Prostate gland (tissue), 2 donors: Measurements from ENCODE around the gene CACNA1E. TPM values are rescaled to one million over a fixed set of nuclear protein-coding genes. Genes with fewer than 3 reads are reported as not detected.

ENCODE experiments used
- DNase-seq: peaks from one replicate; pipeline ENCODE4 v3.0.0-alpha.2; 2019; ENCODE audit warnings: low spot score
- H3K27ac ChIP-seq, 2 donors: fragments of 200-600 bp; sonication (generic); 2 replicates each; pipeline ENCODE4 v1.5.1; 2017 to 2019
- H3K27me3 ChIP-seq: fragments of 200-600 bp; sonication (generic); replicated peaks from 2 replicates; pipeline ENCODE4 v1.5.1; 2019; ENCODE audit not compliant: insufficient read depth
- H3K36me3 ChIP-seq, 2 donors: fragments of 200-600 bp; sonication (generic); 1 replicate in 1 of 2; 2 replicates in 1 of 2; pipeline versions ENCODE4 v1.5.1 to v1.8.1; 2017 to 2019
- H3K4me1 ChIP-seq: fragments of 200-600 bp; sonication (generic); replicated peaks from 2 replicates; pipeline ENCODE4 v1.5.1; 2019
- H3K4me3 ChIP-seq, 2 donors: fragments of 200-600 bp; sonication (generic); 2 replicates each; pipeline ENCODE4 v1.5.1; 2017 to 2019
- H3K9me3 ChIP-seq: fragments of 200-600 bp; sonication (generic); 2 replicates; pipeline ENCODE4 v1.5.1; 2017
- CTCF ChIP-seq, 4 experiments: fragments of 200-600 bp in 2 of 4; fragments of 450-650 bp in 2 of 4; sonication (generic) in 2 of 4; IDR thresholded peaks; 1 replicate in 3 of 4; 2 replicates in 1 of 4; pipeline ENCODE4 v1.5.1; 2016 to 2019; ENCODE audit warnings: antibody characterized with exemption in 4 of 4, mild to moderate bottlenecking in 2 of 4, moderate library complexity in 2 of 4
- POLR2A ChIP-seq: fragments of 450-650 bp; IDR thresholded peaks from one replicate; pipeline ENCODE4 v1.6.1; 2016; ENCODE audit warnings: antibody characterized with exemption, mild to moderate bottlenecking
- POLR2AphosphoS5 ChIP-seq: sonication (generic); formaldehyde crosslinking; IDR thresholded peaks from one replicate; pipeline ENCODE4 v1.6.1; 2017; ENCODE audit warnings: antibody characterized with exemption
- WGBS: methylation state at CpG from one replicate; pipeline ENCODE4 v1.1.5; 2018; 5-methylcytosine and 5-hydroxymethylcytosine counted together
- intact Hi-C: fragments of 100-400 bp; cut with DNase I; formaldehyde crosslinking; loops from one replicate; pipeline ENCODE4 v1.14.2; 2022
- total RNA-seq, 2 donors: library from RNA; depleted of rRNA; stranded (reverse); fragments of >200 nt; gene quantifications; one replicate each; pipeline ENCODE4 v1.1.0, GENCODE V29; 2016

CACNA1E gene
- total RNA-seq, 2 donors from 2014 or later, result 4.1 TPM; not detected in 1

- intact Hi-C loops, result no loop called here
- H3K4me1 ChIP-seq, result no peaks in the 10 kb centered on the region
- no peak overlapping the region for H3K27ac ChIP-seq
- H3K27me3 ChIP-seq, result peaks cover 19% of the 10 kb centered on the region
- H3K36me3 ChIP-seq, result no peaks in the 10 kb centered on the region
- no peaks in the 10 kb centered on the region for H3K9me3 ChIP-seq
- TF ChIP-seq CTCF (IDR thresholded peaks at IDR 0.05) (no peak), POLR2A (no peak)
- DNase-seq, result no peak
- no peak overlapping the region for H3K4me3 ChIP-seq
- WGBS, result 47% methylated on average over 11 of the region's 11 CpGs
Measured at GRCh38 chr1:181647314-181648035, 164.2 kb downstream of the CACNA1E start.

GRCh38 chr1:181651276-181651675 is 168.0 kb downstream of the CACNA1E start:
- WGBS, result 35% methylated on average over 1 of the region's 1 CpG
- Histone ChIP-seq H3K9me3 (no peaks in the 10 kb centered on the region), H3K36me3 (no peaks in the 10 kb centered on the region), H3K4me1 (no peaks in the 10 kb centered on the region), H3K27me3 (peaks cover 9% of the 10 kb centered on the region), H3K4me3 (no peak overlapping the region), H3K27ac (no peak overlapping the region)
- no peak for TF ChIP-seq POLR2A
- TF ChIP-seq CTCF (IDR thresholded peaks at IDR 0.05), result no peak
- no peak for TF ChIP-seq POLR2AphosphoS5
- intact Hi-C loops, result no loop called here
- DNase-seq, result no peak

GRCh38 chr1:181655756-181656155 is 172.4 kb downstream of the CACNA1E start:
- WGBS, result 94% methylated on average over 2 of the region's 2 CpGs
- no peak for DNase-seq
- no peaks in the 10 kb centered on the region for H3K9me3 ChIP-seq
- H3K36me3 ChIP-seq, result no peaks in the 10 kb centered on the region
- H3K4me3 ChIP-seq, result no peak overlapping the region
- H3K27ac ChIP-seq, result no peak overlapping the region
- intact Hi-C loops, result no loop called here
- TF ChIP-seq CTCF (IDR thresholded peaks at IDR 0.05) (no peak), POLR2AphosphoS5 (no peak), POLR2A (no peak)
- H3K27me3 ChIP-seq, result no peaks in the 10 kb centered on the region
- H3K4me1 ChIP-seq, result no peaks in the 10 kb centered on the region

- no peaks in the 10 kb centered on the region for H3K36me3 ChIP-seq
- no peak for TF ChIP-seq CTCF (IDR thresholded peaks at IDR 0.05)
- TF ChIP-seq POLR2AphosphoS5, result no peak
- intact Hi-C loops, result no loop called here
- no peak overlapping the region for H3K27ac ChIP-seq
- WGBS, result 81% methylated on average over 2 of the region's 2 CpGs
- no peaks in the 10 kb centered on the region for H3K4me1 ChIP-seq
- no peaks in the 10 kb centered on the region for H3K9me3 ChIP-seq
- H3K27me3 ChIP-seq, result no peaks in the 10 kb centered on the region
- DNase-seq, result no peak
- H3K4me3 ChIP-seq, result no peak overlapping the region
Measured at GRCh38 chr1:181656491-181656890, 173.2 kb downstream of the CACNA1E start.

- WGBS, result 97% methylated on average over 4 of the region's 4 CpGs
- intact Hi-C loops, result no loop called here
- TF ChIP-seq POLR2A (no peak), CTCF (IDR thresholded peaks at IDR 0.05) (no peak), POLR2AphosphoS5 (no peak)
- Histone ChIP-seq H3K27me3 (no peaks in the 10 kb centered on the region), H3K4me3 (no peak overlapping the region), H3K36me3 (no peaks in the 10 kb centered on the region), H3K9me3 (no peaks in the 10 kb centered on the region), H3K27ac (no peak overlapping the region), H3K4me1 (no peaks in the 10 kb centered on the region)
- DNase-seq, result no peak
Measured at GRCh38 chr1:181658581-181658980, 175.3 kb downstream of the CACNA1E start.
